K562 (cell line): ENCODE results near the gene TCF19. TPM values are rescaled to one million over a fixed set of nuclear protein-coding genes. Genes with fewer than 3 reads are reported as not detected.

Experiments
- ATAC-seq: fragments of 200-7000 bp; cut with Tn5 transposase; 3 replicates; pipeline ENCODE4 v1.9.1; 2020; ENCODE audit warnings: moderate library complexity
- BruUV-seq: library from RNA; stranded (reverse); fragments of 400-500 nt; replicated peaks from 2 replicates; lab custom pipeline; 2021; lab: Mats Ljungman, UMichigan
- CTCF ChIA-PET: fragments of 300-600 bp; formaldehyde crosslinking; extraction: SDS; loops from one replicate; lab custom pipeline; 2021; ENCODE audit warnings: low intra/inter-chr PET ratio; lab: Yijun Ruan, JAX
- POLR2A ChIA-PET: fragments of 300-600, 350-650 bp; sonication (Branson Sonifier 250); formaldehyde crosslinking; extraction: SDS; loops from one replicate; lab custom pipeline; 2021; ENCODE audit warnings: antibody characterized with exemption, inconsistent platforms; lab: Yijun Ruan, JAX
- DNase-seq, 4 experiments: peaks; one replicate each; pipeline versions ENCODE4 v3.0.0 to v3.0.0-alpha.2; 2011 to 2018; ENCODE audit warnings: low spot score in 3 of 4, mixed read lengths in 3 of 4; ENCODE audit errors: extremely low read depth in 1 of 4
- FAIRE-seq: peaks from 2 replicates; lab custom pipeline; 2011; peaks lifted over from hg19 to GRCh38; lab: Jason Lieb, UNC
- H2AFZ ChIP-seq: 2 replicates; pipeline ENCODE4 v1.6.0; 2011; ENCODE audit warnings: low read depth, low read length, control low read depth, inconsistent platforms
- H3K27ac ChIP-seq: fragments of 200-600 bp; 3 replicates; pipeline ENCODE4 v1.8.0; 2011; ENCODE audit warnings: low read depth, mild to moderate bottlenecking, control low read depth, inconsistent platforms, low read length, moderate library complexity, mixed read lengths; ENCODE audit errors: extremely low read depth
- H3K27me3 ChIP-seq, 2 experiments: fragments of 300-600 bp in 1 of 2; 2 replicates in 1 of 2; 3 replicates in 1 of 2; pipeline versions ENCODE4 v1.6.0 to v1.8.0; 2011; ENCODE audit warnings: inconsistent platforms in 2 of 2, low read length in 2 of 2, mild to moderate bottlenecking in 1 of 2, mixed read lengths in 1 of 2, moderate library complexity in 1 of 2; ENCODE audit not compliant: control insufficient read depth in 2 of 2, insufficient read depth in 2 of 2
- H3K36me3 ChIP-seq: fragments of 300-600 bp; 3 replicates; pipeline ENCODE4 v1.8.0; 2011; ENCODE audit warnings: mild to moderate bottlenecking, low read length, inconsistent platforms; ENCODE audit not compliant: control insufficient read depth, insufficient read depth
- H3K4me1 ChIP-seq, 2 experiments: fragments of 200-600 bp in 1 of 2; replicated peaks in 1 of 2; 2 replicates in 1 of 2; 3 replicates in 1 of 2; pipeline versions ENCODE4 v1.5.1 to v1.8.0; 2011; ENCODE audit warnings: inconsistent platforms in 2 of 2, low read length in 2 of 2, mild to moderate bottlenecking in 1 of 2, mixed read lengths in 1 of 2, moderate library complexity in 1 of 2; ENCODE audit not compliant: control insufficient read depth in 2 of 2, insufficient read depth in 2 of 2
- H3K4me2 ChIP-seq: 2 replicates; pipeline ENCODE4 v1.6.1; 2011; ENCODE audit warnings: low read length, control low read depth, inconsistent platforms, mixed read lengths; ENCODE audit not compliant: insufficient read depth
- H3K4me3 ChIP-seq: fragments of 200-600 bp; sonication (generic), shearing (Covaris generic); 2 replicates; pipeline ENCODE4 v1.5.1; 2016; ENCODE audit warnings: control low read depth, inconsistent platforms
- H3K79me2 ChIP-seq: fragments of 200-600 bp; 3 replicates; pipeline ENCODE4 v1.8.0; 2011; ENCODE audit warnings: low read length, inconsistent platforms; ENCODE audit not compliant: control insufficient read depth, insufficient read depth
- H3K9ac ChIP-seq, 2 experiments: 2 replicates each; pipeline versions ENCODE4 v1.6.0 to v1.6.1; 2011; ENCODE audit warnings: low read depth in 2 of 2, low read length in 2 of 2, control low read depth in 1 of 2, inconsistent platforms in 1 of 2, mild to moderate bottlenecking in 1 of 2, mixed read lengths in 1 of 2; ENCODE audit not compliant: insufficient read depth in 1 of 2
- H3K9me1 ChIP-seq: one replicate; pipeline ENCODE4 v1.6.0; 2011; ENCODE audit warnings: inconsistent platforms, mild to moderate bottlenecking, low read length, moderate library complexity; ENCODE audit not compliant: control insufficient read depth, insufficient read depth
- H3K9me3 ChIP-seq: replicated peaks from 2 replicates; pipeline ENCODE4 v1.5.1; 2011; ENCODE audit warnings: low read depth, low read length, inconsistent platforms; ENCODE audit not compliant: control insufficient read depth, insufficient read depth
- H4K20me1 ChIP-seq: replicated peaks from 2 replicates; pipeline ENCODE4 v1.6.1; 2011; ENCODE audit warnings: low read length, inconsistent platforms, mixed read lengths; ENCODE audit not compliant: control insufficient read depth, insufficient read depth
- HMGXB4 ChIP-seq: sonication (generic); formaldehyde crosslinking; IDR thresholded peaks from 2 replicates; pipeline ENCODE4 v1.8.1; 2023; ENCODE audit warnings: mild to moderate bottlenecking, missing genetic modification reagents
- NCOR1 ChIP-seq: fragments of 450-650 bp; IDR thresholded peaks from 2 replicates; pipeline ENCODE4 v1.6.1; 2016; ENCODE audit warnings: mild to moderate bottlenecking, moderate library complexity
- OTX1 ChIP-seq: fragments of 450-650 bp; formaldehyde crosslinking; IDR thresholded peaks from 2 replicates; pipeline ENCODE4 v1.4.0; 2022; ENCODE audit warnings: mild to moderate bottlenecking
- SMARCC2 ChIP-seq: fragments of 450-650 bp; IDR thresholded peaks from 2 replicates; pipeline ENCODE4 v1.6.1; 2017; ENCODE audit warnings: antibody characterized with exemption, moderate library complexity, mild to moderate bottlenecking, low read depth
- WGBS: fragments of 100-300 bp; shearing (Covaris generic); methylation state at CpG from one replicate; pipeline ENCODE4 v1.1.6; 2016; ENCODE audit warnings: low coverage, mixed read lengths; ENCODE audit not compliant: insufficient coverage; ENCODE audit errors: missing lambda C conversion rate; 5-methylcytosine and 5-hydroxymethylcytosine counted together
- in situ Hi-C: fragments of 300-500 bp; cut with MboI; formaldehyde crosslinking; loops from 4 replicates; pipeline ENCODE4 v1.15.0; 2018; ENCODE audit warnings: inconsistent platforms, mixed read lengths
- intact Hi-C: fragments of 100-400 bp; cut with micrococcal nuclease; formaldehyde crosslinking; loops from 2 replicates; pipeline ENCODE4 v1.14.2; 2022
- polyA plus RNA-seq, 8 experiments: library from polyadenylated mRNA; depleted of rRNA in 4 of 8; stranded (reverse) in 5 of 8; unstranded in 3 of 8; fragments of >200 nt; fragmentation: Nextera tagmentation in 2 of 8; fragmentation: Illumina TruSeq in 1 of 8; extraction: Ambion mirVana in 2 of 8; extraction: Trizol in 1 of 8; gene quantifications; 2 replicates each; pipeline versions ENCODE4 v1.2.1 to v1.2.3, GENCODE V29; 2011 to 2014; ENCODE audit warnings: inconsistent platforms in 1 of 8, missing spikeins in 1 of 8
- total RNA-seq, 7 experiments: library from RNA; depleted of rRNA in 6 of 7; stranded (reverse); fragments of >200 nt in 6 of 7; fragmentation: Illumina TruSeq in 2 of 7; extraction: Trizol in 2 of 7; gene quantifications; 2 replicates each; pipeline versions ENCODE4 v1.2.1 to v1.2.3, GENCODE V29; 2011 to 2021; ENCODE audit warnings: low replicate concordance in 1 of 7

The TCF19 gene
- total and polyA plus RNA-seq, 9 of the 15 experiments (the other 6 are each of a cell fraction or from before 2014, with no cell fraction given), result 4.2 to 42.5 (median 25.7) TPM

- no peak for TF ChIP-seq SMARCC2
- no peak for TF ChIP-seq OTX1 (CRISPR knock-in tag)
- no peak for TF ChIP-seq NCOR1
- TF ChIP-seq, all 486 proteins: peak for 0
Observed at GRCh38 chr6:31121131-31121790, 37.1 kb upstream of the TCF19 start (continued).

GRCh38 chr6:31122791-31123706 is 35.3 kb upstream of the TCF19 start:
- intact Hi-C loops, result no loop called here
- Histone ChIP-seq H3K27me3 (peaks cover 40 to 86% of the 10 kb centered on the region in 2 experiments), H3K36me3 (no peaks in the 10 kb centered on the region), H3K4me3 (no peak overlapping the region), H3K9ac (peak overlapping the region in 1 of 2 experiments; percentile 81; a peak in 2 of 4 replicates), H3K27ac (no peak overlapping the region), H3K4me2 (no peak overlapping the region), H3K9me3 (no peaks in the 10 kb centered on the region), H2AFZ (no peak overlapping the region), H3K4me1 (peaks cover 6 to 23% of the 10 kb centered on the region in 2 experiments; a peak in 4 of 5 replicates), H3K9me1 (no peaks in the 10 kb centered on the region), H3K79me2 (no peaks in the 10 kb centered on the region), H4K20me1 (peaks cover 13% of the 10 kb centered on the region)
- DNase-seq (peak; percentile 55 to 65 (median 58)), FAIRE-seq (peak; percentile 67), ATAC-seq (peak; percentile 70)
- ChIA-PET CTCF (no interaction called here), POLR2A (interaction anchor here (0.6 to 1.9 kb wide), 4 partner anchors 10 to 330 kb away, joined by 3 to 5 read pairs (median 4); partner anchors contain the start of genes C6orf15, CCHCR1 and TCF19)
- 4% methylated on average over 16 of the region's 16 CpGs for WGBS
- BruUV-seq, result no TSS peak
- in situ Hi-C loops, result no loop called here
- TF ChIP-seq HMGXB4 (CRISPR knock-in tag), result no peak
